Measurements from ENCODE around the gene CNPPD1. TPM values are rescaled to one million over a fixed set of nuclear protein-coding genes. Genes with fewer than 3 reads are reported as not detected.

CNPPD1 gene
- total and polyA plus RNA-seq, 8 donors: 20.1 to 32.9 (median 26.1) TPM

DNA sequence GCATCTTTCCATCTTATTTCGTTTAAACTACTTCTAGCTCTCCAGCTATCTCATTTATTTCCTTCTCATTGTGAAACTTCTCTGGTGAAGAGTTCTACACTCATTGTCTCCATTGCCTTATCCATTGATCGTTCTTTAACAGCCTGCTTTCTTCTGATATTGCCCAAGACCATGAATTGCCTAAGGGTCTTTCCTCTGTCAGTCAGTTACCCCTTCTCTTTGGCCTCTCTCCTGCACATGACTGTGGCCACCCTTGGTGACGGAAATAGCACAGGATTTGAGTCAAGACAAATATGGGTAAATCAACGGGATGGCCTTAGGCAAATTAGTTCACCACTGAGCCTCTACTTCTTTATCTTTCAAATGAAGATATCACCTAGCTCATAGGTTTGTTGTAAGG is 42.7 kb downstream of the CNPPD1 start:
- no peaks in the 10 kb centered on the region for H3K36me3 ChIP-seq
- no peaks in the 10 kb centered on the region for H3K4me1 ChIP-seq
- FAIRE-seq (no peak), ATAC-seq (no peak), DNase-seq (no peak)
- TF ChIP-seq, protein P1, sequence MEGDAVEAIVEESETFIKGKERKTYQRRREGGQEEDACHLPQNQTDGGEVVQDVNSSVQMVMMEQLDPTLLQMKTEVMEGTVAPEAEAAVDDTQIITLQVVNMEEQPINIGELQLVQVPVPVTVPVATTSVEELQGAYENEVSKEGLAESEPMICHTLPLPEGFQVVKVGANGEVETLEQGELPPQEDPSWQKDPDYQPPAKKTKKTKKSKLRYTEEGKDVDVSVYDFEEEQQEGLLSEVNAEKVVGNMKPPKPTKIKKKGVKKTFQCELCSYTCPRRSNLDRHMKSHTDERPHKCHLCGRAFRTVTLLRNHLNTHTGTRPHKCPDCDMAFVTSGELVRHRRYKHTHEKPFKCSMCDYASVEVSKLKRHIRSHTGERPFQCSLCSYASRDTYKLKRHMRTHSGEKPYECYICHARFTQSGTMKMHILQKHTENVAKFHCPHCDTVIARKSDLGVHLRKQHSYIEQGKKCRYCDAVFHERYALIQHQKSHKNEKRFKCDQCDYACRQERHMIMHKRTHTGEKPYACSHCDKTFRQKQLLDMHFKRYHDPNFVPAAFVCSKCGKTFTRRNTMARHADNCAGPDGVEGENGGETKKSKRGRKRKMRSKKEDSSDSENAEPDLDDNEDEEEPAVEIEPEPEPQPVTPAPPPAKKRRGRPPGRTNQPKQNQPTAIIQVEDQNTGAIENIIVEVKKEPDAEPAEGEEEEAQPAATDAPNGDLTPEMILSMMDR (IDR thresholded peaks at IDR 0.05): no peak
- 83 to 87% methylated on average over 4 of the region's 4 CpGs for WGBS, 2 donors
- H3K27me3 ChIP-seq: no peaks in the 10 kb centered on the region
- no peaks in the 10 kb centered on the region for H3K9me3 ChIP-seq
- H3K4me3 ChIP-seq: no peak overlapping the region
- H3K27ac ChIP-seq: no peak overlapping the region
- intact Hi-C loops (cut with DNase I): no loop called here

- 70 to 71% methylated on average over 4 of the region's 4 CpGs for WGBS, 2 donors
These were observed 45.0 kb downstream of the CNPPD1 start for GRCh38 chr2:219131744-219132143.

DNA sequence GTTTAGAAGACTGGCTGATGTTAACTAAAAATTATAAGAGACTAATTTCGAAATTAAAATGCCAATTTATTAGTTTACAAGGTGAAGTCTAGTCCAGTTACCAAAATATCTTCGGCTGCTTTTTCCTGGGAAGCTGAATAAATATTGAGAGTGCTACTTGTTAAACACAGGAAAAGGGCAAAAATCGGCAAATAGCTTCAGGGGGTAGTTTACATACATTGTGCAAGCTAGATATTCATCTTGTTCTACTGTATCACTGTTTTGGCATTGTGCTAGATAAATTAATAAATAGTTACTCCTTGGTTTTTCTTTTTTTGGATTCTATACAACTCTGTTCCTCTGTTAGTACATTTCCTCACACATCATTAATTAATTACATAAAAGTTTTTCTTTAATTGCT is 45.4 kb downstream of the CNPPD1 start:
- H3K27me3 ChIP-seq: no peaks in the 10 kb centered on the region
- no peaks in the 10 kb centered on the region for H3K9me3 ChIP-seq
- intact Hi-C loops (cut with DNase I): no loop called here

More at GRCh38 chr2:219131744-219132143, 45.0 kb downstream of the CNPPD1 start:
- no peaks in the 10 kb centered on the region for H3K36me3 ChIP-seq
- DNase-seq (no peak), ATAC-seq (no peak), FAIRE-seq (no peak)
- H3K27ac ChIP-seq: no peak overlapping the region
- H3K9me3 ChIP-seq: no peaks in the 10 kb centered on the region
- H3K4me1 ChIP-seq: peaks cover 0 to 15% (median 12%) of the 10 kb centered on the region in 3 donors
- intact Hi-C loops (cut with DNase I): no loop called here
- no peak overlapping the region for H3K4me3 ChIP-seq
- no peaks in the 10 kb centered on the region for H3K27me3 ChIP-seq
- TF ChIP-seq, protein P1 (IDR thresholded peaks at IDR 0.05): no peak

DNA sequence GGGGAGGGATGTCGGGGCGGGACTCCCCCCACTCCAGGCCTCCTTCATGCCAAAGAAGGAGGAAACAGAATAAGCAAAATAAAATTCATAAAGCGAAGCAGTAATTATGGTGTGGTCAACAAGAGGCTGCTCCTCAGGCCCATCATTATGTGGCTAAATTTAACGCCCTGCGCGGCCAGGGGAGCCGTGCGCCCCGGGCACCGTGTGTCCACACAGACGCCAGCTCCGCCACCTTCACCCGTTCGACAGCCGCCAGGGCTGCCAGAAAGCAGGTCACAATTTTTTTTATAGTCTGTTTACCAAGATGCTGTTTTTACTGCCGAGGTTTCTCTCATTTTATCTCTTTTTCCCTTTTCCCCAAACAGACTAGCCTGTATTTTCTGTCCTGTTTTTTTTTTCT is 47.1 kb downstream of the CNPPD1 start:
- Histone ChIP-seq H3K36me3 (no peaks in the 10 kb centered on the region), H3K4me3 (no peak overlapping the region), H3K27me3 (no peaks in the 10 kb centered on the region), H3K9me3 (no peaks in the 10 kb centered on the region), H3K4me1 (peaks cover 0 to 36% (median 16%) of the 10 kb centered on the region in 3 donors), H3K27ac (no peak overlapping the region)
- no peak for DNase-seq
- TF ChIP-seq, protein P1 (IDR thresholded peaks at IDR 0.05): no peak
- ATAC-seq: no peak
- FAIRE-seq: no peak
- intact Hi-C loops (cut with DNase I): no loop called here
- 97 to 98% methylated on average over 16 of the region's 16 CpGs for WGBS, 2 donors

More for the DNA sequence above, 45.4 kb downstream of the CNPPD1 start:
- H3K27ac ChIP-seq: no peak overlapping the region
- no peaks in the 10 kb centered on the region for H3K36me3 ChIP-seq
- H3K4me3 ChIP-seq: no peak overlapping the region
- no peak for DNase-seq
- FAIRE-seq: no peak
- TF ChIP-seq, protein P1 (IDR thresholded peaks at IDR 0.05): no peak
- H3K4me1 ChIP-seq: peaks cover 0 to 20% (median 13%) of the 10 kb centered on the region in 3 donors
- 65% methylated on average over 3 of the region's 3 CpGs for WGBS, 2 donors
- ATAC-seq: no peak

DNA sequence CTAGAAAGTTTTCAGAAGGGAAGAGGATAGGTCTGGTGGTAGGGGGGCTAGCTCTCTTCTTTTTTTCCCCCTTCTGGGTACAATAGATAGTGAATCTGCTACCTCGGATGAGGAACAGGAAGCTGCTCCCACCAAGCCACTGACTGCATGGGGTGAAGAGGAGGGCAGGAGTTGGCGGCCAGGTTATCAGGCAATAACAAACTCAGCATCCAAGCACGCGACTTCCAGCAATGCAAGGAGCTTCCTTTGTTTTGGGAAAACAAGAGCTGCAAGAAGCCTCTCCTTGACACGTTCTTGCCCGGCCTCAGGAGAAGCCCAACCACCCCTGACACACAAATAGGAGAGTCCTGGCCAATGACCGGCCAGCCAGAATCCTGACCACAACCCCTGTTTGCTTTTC is 48.3 kb downstream of the CNPPD1 start:
- intact Hi-C loops (cut with DNase I): no loop called here
- no peaks in the 10 kb centered on the region for H3K9me3 ChIP-seq
- H3K4me1 ChIP-seq: peaks cover 0 to 40% (median 17%) of the 10 kb centered on the region in 3 donors
- no peaks in the 10 kb centered on the region for H3K36me3 ChIP-seq
- no peak overlapping the region for H3K27ac ChIP-seq
- TF ChIP-seq, protein P1 (IDR thresholded peaks at IDR 0.05): no peak
- H3K27me3 ChIP-seq: no peaks in the 10 kb centered on the region
- ATAC-seq: no peak
- FAIRE-seq: no peak
- 89% methylated on average over 7 of the region's 7 CpGs for WGBS, 2 donors
- no peak for DNase-seq
- no peak overlapping the region for H3K4me3 ChIP-seq
